NCI-H128 (cell line): ENCODE results near the gene TMPRSS7.
A peak's percentile ranks its signal among the peaks of the same experiment; 100 is the strongest.
"Not testable (repeated sequence)": the region's sequence is repeated elsewhere in the genome, so short reads cannot be mapped to it uniquely, and the experiment has no call there.

Source experiments
- DNase-seq: peaks from one replicate; lab custom pipeline; 2025; ENCODE audit not compliant: unreplicated experiment; lab: John Stamatoyannopoulos, UW

TMPRSS7 gene

GRCh38 chr3:112059497-112059896 is 25.0 kb downstream of the TMPRSS7 start:
- no peak for DNase-seq

DNA sequence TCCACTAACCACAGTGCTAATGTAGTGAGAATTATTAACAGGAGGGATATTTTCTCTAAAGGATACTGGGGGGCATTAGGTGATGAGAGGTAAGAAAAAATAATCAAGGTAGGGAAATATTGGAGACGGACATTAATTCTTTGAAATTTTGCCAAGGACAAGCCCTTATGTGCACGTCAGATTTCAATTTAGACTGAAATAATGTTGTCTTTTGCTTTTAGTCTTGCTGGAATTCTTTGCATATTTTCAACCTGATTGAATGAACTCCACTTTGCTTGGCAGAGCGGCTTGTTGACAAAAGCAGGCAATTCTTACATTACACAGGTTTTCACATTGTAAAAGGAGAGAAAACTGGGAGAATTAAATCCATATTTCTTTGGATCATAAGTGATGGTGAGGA is 26.6 kb downstream of the TMPRSS7 start:
- DNase-seq = no peak

DNA sequence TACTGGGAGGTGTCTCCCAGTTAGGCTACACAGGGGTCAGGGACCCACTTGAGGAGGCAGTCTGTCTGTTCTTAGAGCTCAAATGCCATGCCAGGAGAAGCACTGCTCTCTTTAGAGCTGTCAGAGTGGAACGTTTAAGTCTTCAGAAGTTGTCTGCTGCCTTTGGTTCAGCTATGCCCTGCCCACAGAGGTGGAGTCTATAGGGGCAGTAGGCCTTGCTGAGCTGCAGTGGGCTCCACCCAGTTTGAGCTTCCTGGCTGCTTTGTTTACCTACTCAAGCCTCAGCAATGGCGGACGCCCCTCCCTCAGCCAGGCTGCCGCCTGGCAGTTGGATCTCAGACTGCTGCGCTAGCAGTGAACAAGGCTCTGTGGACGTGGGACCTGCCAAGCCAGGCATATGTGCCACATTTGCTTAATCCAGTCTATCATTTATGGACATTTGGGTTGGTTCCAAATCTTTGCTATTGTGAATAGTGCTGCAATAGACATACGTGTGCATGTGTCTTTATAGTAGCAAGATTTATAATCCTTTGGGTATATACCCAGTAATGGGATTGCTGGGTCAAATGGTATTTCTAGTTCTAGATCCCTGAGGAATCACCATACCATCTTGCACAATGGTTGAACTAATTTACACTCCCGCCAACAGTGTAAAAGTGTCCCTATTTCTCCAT is 38.0 kb downstream of the TMPRSS7 start:
- not testable (repeated sequence) for DNase-seq

DNA sequence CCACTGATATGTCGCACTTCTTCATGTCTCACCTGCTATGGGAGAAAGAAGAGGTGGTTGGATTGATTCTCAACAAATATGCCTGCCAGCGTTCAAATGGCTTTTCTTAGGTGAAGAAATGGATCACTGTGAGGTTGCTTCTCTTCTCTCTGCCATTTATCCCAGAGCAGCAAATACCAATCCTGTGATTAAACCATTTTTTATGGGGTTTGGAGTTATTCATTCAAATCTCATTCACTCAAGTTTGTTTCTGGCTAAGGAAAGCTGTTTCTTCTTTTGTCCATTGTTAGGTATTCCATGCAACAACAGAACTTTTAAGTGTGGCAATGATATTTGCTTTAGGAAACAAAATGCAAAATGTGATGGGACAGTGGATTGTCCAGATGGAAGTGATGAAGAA is 39.5 kb downstream of the TMPRSS7 start:
- DNase-seq = no peak

GRCh38 chr3:112074616-112075497 is 40.3 kb downstream of the TMPRSS7 start:
- no peak for DNase-seq

- DNase-seq = no peak
Observed at GRCh38 chr3:112078125-112079083, 43.9 kb downstream of the TMPRSS7 start.

DNA sequence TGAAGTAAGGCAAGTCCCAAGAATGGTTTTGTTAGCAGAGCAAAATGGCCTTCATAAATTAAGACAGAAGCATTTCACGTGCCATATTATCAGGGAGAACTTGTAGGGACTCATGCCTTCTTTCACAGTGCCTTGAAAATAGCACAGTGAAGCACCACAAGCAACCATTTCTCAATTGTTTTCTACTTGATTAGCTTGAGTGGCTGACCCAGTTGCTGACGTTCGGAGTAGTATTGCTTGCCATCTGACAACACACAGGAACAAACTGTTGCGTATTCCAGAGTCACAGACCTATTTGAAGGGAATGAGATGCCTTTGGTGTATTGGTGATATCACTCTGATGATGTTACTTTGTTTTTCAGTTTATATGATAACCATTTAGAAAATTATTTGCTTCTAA is 48.7 kb downstream of the TMPRSS7 start:
- DNase-seq = no peak

GRCh38 chr3:112084980-112085705 is 50.6 kb downstream of the TMPRSS7 start:
- DNase-seq = no peak

- DNase-seq = no peak
Observed at GRCh38 chr3:112085735-112086075, 51.2 kb downstream of the TMPRSS7 start.

- peak; percentile 67 for DNase-seq
Observed at GRCh38 chr3:112086076-112086854, 51.7 kb downstream of the TMPRSS7 start, which contains the start of gene C3orf52. TSS of gene C3orf52 (plus strand) at chr3:112086389. CDS start at chr3:112086408, 19 bp downstream.

GRCh38 chr3:112086875-112087524 is 52.5 kb downstream of the TMPRSS7 start:
- DNase-seq = no peak

DNA sequence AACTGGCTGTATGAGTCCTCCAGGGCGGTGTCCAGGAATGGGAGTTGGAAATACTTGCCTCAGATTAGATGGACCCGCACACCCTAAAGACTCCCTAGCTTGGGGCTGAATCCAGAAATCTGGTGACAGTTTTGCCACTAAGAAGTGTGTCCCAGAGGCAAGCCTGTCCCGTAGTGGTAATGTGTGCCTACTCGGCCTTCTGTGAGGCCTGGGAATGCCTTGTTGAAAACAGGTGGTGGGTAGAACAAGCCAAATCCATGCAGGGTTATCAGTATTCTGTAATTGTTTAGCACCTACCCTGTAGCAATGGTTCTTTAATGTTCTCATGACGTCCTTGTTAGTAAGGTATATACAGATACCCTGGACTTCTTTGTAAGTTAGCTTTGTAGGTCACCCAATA is 53.2 kb downstream of the TMPRSS7 start:
- DNase-seq = no peak

DNA sequence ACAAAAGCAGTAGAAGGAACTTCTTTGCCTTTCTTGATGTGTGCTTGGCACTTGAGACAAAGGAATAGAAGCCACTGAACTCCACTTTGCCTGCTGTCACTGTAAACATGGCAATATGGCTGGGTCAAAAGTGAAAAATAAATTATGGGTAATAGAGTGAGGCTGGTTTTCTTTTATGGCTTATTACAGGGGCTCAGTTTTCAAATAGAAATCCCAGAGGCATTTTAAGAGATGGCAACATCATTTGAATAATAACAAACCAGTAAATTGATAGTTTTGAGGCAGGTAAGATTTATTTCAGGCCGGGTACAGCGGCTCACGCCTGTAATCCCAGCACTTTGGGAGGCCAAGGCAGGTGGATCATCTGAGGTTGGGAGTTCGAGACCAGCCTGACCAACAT is 54.4 kb downstream of the TMPRSS7 start:
- no peak for DNase-seq

- DNase-seq = no peak
Observed at GRCh38 chr3:112089956-112090886, 55.7 kb downstream of the TMPRSS7 start.

- no peak for DNase-seq
Observed at GRCh38 chr3:112090887-112091586, 56.5 kb downstream of the TMPRSS7 start.

DNA sequence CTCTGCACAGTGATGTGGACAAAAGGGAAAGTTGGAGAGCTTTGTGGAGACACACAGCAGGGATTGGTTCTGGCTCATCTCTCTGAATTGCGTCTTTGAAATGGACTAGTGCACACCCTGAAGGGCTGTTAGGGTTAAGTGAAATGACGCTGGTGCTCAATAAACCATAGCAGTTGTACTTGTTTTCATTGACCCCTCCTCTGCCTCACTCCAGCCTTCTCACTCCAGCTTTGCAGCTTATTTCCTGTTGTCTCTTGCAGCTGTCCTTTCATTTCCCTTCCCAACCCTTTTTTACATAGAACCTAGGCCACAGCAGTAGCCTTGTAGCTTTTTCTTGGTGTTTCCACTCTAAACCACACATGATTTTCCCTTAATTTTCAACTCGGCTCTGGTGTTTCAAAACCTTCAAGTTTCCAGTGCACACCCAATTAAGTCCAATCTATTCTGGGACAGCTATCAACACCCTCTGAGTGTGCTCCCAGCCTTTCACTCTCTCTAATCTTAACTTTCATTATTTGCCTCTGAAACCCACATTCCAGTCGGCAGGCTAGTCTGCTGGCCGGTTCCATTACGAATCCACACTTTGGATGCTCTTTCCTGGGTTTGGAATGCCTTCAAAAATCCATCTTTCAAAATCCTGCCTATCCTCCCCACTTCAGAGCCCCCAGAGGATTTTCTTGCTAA is 58.1 kb downstream of the TMPRSS7 start:
- DNase-seq = no peak

DNA sequence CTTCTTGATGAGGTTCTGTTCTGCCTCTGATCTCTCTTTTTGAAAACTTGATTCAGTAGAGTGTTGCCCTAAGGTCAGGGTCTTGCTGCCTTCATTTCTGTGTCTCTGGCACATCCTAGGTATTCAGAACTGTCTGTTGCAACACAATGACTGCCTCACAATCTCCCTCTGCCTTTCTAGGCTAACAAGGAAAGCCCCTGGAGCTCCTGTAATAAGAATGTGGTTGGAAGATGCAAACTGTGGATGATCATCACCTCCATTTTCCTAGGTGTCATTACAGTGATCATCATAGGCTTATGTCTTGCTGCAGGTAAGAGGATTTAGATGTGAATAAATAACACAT is 58.6 kb downstream of the TMPRSS7 start:
- DNase-seq = no peak
